Loucy (cell line): ENCODE results near the gene NCOA1.

Experiments
- H2AFZ ChIP-seq: fragments of 200-600 bp; sonication (generic); 2 replicates; pipeline ENCODE4 v1.6.0; 2016; ENCODE audit warnings: antibody characterized with exemption, mild to moderate bottlenecking, low read length, moderate library complexity
- H3F3A ChIP-seq: fragments of 200-600 bp; 2 replicates; pipeline ENCODE4 v1.6.0; 2016; ENCODE audit warnings: antibody characterized with exemption, low read depth, mild to moderate bottlenecking
- H3K27me3 ChIP-seq: fragments of 200-600 bp; sonication (generic); 2 replicates; pipeline ENCODE4 v1.6.1; 2014; ENCODE audit warnings: low read length, mild to moderate bottlenecking; ENCODE audit not compliant: insufficient read depth, poor library complexity, severe bottlenecking
- H3K36me3 ChIP-seq: fragments of 200-600 bp; sonication (generic); 2 replicates; pipeline ENCODE4 v1.6.1; 2016; ENCODE audit warnings: low read length; ENCODE audit not compliant: insufficient read depth
- H3K4me1 ChIP-seq: fragments of 200-600 bp; sonication (generic); 2 replicates; pipeline ENCODE4 v1.5.1; 2014; ENCODE audit warnings: low read length, mild to moderate bottlenecking; ENCODE audit not compliant: insufficient read depth, poor library complexity, severe bottlenecking
- H3K4me2 ChIP-seq: fragments of 200-600 bp; sonication (generic); 2 replicates; pipeline ENCODE4 v1.6.0; 2014; ENCODE audit warnings: antibody characterized with exemption, low read length, low read depth, mild to moderate bottlenecking; ENCODE audit not compliant: poor library complexity, severe bottlenecking
- H3K4me3 ChIP-seq: fragments of 200-600 bp; sonication (generic); 2 replicates; pipeline ENCODE4 v1.5.1; 2014; ENCODE audit warnings: low read length, mild to moderate bottlenecking, mixed read lengths; ENCODE audit not compliant: poor library complexity, severe bottlenecking
- H3K79me2 ChIP-seq: fragments of 200-600 bp; sonication (generic); 2 replicates; pipeline ENCODE4 v1.6.1; 2014; ENCODE audit warnings: low read length; ENCODE audit not compliant: insufficient read depth
- H3K9ac ChIP-seq: fragments of 200-600 bp; sonication (generic); 2 replicates; pipeline ENCODE4 v1.6.0; 2014; ENCODE audit warnings: mild to moderate bottlenecking, low read depth, low read length, moderate library complexity; ENCODE audit not compliant: poor library complexity, severe bottlenecking
- H3K9me2 ChIP-seq: fragments of 200-600 bp; sonication (generic); replicated peaks from 2 replicates; pipeline ENCODE4 v1.6.1; 2016; ENCODE audit warnings: low read depth, low read length, mixed read lengths
- H3K9me3 ChIP-seq: fragments of 200-600 bp; sonication (generic); 2 replicates; pipeline ENCODE4 v1.6.1; 2014; ENCODE audit warnings: mild to moderate bottlenecking, antibody characterized with exemption, low read length, low read depth; ENCODE audit not compliant: insufficient read depth
- H4K20me1 ChIP-seq: fragments of 200-600 bp; sonication (generic); 2 replicates; pipeline ENCODE4 v1.6.0; 2014; ENCODE audit warnings: antibody characterized with exemption, low read length, mild to moderate bottlenecking; ENCODE audit not compliant: insufficient read depth, poor library complexity, severe bottlenecking
- CTCF ChIP-seq: fragments of 200-600 bp; sonication (generic); conservative IDR thresholded peaks from 2 replicates; pipeline ENCODE4 v1.5.1; 2014; ENCODE audit warnings: mild to moderate bottlenecking, antibody characterized with exemption, low read length
- EZH2phosphoT487 ChIP-seq: fragments of 200-600 bp; IDR thresholded peaks from 2 replicates; pipeline ENCODE4 v1.6.1; 2018; ENCODE audit warnings: antibody characterized with exemption, mild to moderate bottlenecking, moderate library complexity, borderline replicate concordance

The NCOA1 gene

GRCh38 chr2:24743924-24744323 is 252.9 kb downstream of the NCOA1 start:
- no peaks in the 10 kb centered on the region for H3K9me2 ChIP-seq
- no peaks in the 10 kb centered on the region for H4K20me1 ChIP-seq
- no peaks in the 10 kb centered on the region for H3K27me3 ChIP-seq
- no peak overlapping the region for H3K4me2 ChIP-seq
- H3K4me1 ChIP-seq = no peaks in the 10 kb centered on the region
- H2AFZ ChIP-seq = no peak overlapping the region
- H3K4me3 ChIP-seq = no peak overlapping the region
- H3K36me3 ChIP-seq = peaks cover 12% of the 10 kb centered on the region; the same call in 1 of the 2 replicates
- no peak overlapping the region for H3K9ac ChIP-seq
- H3K9me3 ChIP-seq = no peaks in the 10 kb centered on the region
- H3K79me2 ChIP-seq = no peaks in the 10 kb centered on the region
- TF ChIP-seq CTCF = no peak
- TF ChIP-seq EZH2phosphoT487 = no peak
- no peaks in the 10 kb centered on the region for H3F3A ChIP-seq

DNA sequence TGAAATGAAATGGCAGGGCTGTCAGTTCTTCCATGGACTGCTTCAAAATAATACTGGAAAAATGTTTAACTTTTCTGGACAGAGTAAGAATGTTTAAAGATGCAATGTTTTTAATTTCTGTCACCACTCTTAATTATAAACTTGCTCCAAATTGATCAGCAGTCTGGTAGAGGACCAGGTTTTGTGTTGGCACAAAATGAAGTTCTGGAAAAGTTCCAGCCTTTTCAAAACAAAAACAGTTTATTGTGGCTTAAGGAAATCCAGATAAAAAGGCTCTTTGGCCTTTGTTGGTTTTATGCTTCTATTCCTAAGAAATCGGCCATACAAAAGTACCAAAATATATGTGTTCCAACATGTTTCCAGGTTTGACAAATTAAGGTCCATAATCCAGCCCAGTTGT is 253.3 kb downstream of the NCOA1 start:
- Histone ChIP-seq H3K27me3 (no peaks in the 10 kb centered on the region), H3K9me3 (no peaks in the 10 kb centered on the region), H3K36me3 (peaks cover 12% of the 10 kb centered on the region; the same call in 1 of the 2 replicates), H4K20me1 (no peaks in the 10 kb centered on the region), H3F3A (no peaks in the 10 kb centered on the region), H3K4me3 (no peak overlapping the region), H3K4me1 (no peaks in the 10 kb centered on the region), H3K79me2 (no peaks in the 10 kb centered on the region), H3K9me2 (no peaks in the 10 kb centered on the region), H3K4me2 (no peak overlapping the region), H2AFZ (no peak overlapping the region), H3K9ac (no peak overlapping the region)
- TF ChIP-seq EZH2phosphoT487 = no peak
- TF ChIP-seq CTCF = no peak

GRCh38 chr2:24745825-24746224 is 254.8 kb downstream of the NCOA1 start:
- no peak overlapping the region for H2AFZ ChIP-seq
- no peak overlapping the region for H3K4me3 ChIP-seq
- H4K20me1 ChIP-seq = no peaks in the 10 kb centered on the region
- no peaks in the 10 kb centered on the region for H3K27me3 ChIP-seq
- H3K4me2 ChIP-seq = no peak overlapping the region
- no peaks in the 10 kb centered on the region for H3K9me3 ChIP-seq
- H3K9me2 ChIP-seq = no peaks in the 10 kb centered on the region
- no peaks in the 10 kb centered on the region for H3F3A ChIP-seq
- H3K36me3 ChIP-seq = peaks cover 12% of the 10 kb centered on the region; the same call in 1 of the 2 replicates
- H3K79me2 ChIP-seq = no peaks in the 10 kb centered on the region
- TF ChIP-seq EZH2phosphoT487 (no peak), CTCF (no peak)
- H3K9ac ChIP-seq = no peak overlapping the region
- no peaks in the 10 kb centered on the region for H3K4me1 ChIP-seq
